WI38 (cell line): ENCODE results near the gene CNN1.

ENCODE experiments used
- H3K4me3 ChIP-seq: 2 replicates; pipeline ENCODE4 v1.5.1; 2011; ENCODE audit warnings: low read depth, mild to moderate bottlenecking, control low read depth, low read length
- TF ChIP-seq, protein P1 (sequence below): IDR thresholded peaks from 2 replicates; pipeline ENCODE4 v1.5.1; 2012; ENCODE audit warnings: low read depth, mild to moderate bottlenecking, control low read depth, low read length

CNN1 gene

DNA sequence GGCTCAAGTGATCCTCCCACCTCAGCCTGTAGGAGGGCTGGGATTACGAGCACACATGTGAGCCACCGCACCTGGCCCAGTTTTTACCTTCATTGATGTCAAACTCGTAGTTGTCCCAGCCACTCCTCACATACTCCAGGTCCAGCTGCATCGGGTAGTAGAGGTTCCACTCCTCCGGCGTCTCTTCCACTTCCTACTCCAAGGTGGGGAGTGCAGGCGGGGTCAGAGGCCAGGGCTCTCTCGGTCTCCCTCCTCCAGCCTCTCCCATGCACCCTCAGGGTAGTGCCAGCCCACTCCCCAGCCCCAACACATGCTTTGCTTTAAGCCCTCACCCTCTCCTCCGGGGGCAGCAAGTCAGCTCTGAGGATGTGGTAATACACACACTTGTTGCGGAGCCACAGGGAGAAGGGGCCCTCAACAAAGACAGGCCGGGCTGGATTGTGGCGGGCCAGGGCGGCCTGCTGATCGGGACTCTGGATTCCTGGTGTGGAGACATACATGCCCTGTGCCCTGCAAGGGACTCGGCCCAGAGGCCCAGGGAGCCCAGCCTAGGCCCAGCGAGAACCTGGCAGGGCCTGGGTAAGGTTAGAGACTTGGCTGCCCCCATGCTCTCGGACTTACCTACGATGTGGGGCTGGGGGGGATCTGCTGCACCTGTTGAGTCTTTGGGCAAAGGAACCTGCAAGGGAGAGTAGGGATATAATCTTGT, 31.1 kb upstream of the CNN1 start:
- H3K4me3 ChIP-seq, result no peak overlapping the region
- TF ChIP-seq, protein P1, sequence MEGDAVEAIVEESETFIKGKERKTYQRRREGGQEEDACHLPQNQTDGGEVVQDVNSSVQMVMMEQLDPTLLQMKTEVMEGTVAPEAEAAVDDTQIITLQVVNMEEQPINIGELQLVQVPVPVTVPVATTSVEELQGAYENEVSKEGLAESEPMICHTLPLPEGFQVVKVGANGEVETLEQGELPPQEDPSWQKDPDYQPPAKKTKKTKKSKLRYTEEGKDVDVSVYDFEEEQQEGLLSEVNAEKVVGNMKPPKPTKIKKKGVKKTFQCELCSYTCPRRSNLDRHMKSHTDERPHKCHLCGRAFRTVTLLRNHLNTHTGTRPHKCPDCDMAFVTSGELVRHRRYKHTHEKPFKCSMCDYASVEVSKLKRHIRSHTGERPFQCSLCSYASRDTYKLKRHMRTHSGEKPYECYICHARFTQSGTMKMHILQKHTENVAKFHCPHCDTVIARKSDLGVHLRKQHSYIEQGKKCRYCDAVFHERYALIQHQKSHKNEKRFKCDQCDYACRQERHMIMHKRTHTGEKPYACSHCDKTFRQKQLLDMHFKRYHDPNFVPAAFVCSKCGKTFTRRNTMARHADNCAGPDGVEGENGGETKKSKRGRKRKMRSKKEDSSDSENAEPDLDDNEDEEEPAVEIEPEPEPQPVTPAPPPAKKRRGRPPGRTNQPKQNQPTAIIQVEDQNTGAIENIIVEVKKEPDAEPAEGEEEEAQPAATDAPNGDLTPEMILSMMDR, result no peak

DNA sequence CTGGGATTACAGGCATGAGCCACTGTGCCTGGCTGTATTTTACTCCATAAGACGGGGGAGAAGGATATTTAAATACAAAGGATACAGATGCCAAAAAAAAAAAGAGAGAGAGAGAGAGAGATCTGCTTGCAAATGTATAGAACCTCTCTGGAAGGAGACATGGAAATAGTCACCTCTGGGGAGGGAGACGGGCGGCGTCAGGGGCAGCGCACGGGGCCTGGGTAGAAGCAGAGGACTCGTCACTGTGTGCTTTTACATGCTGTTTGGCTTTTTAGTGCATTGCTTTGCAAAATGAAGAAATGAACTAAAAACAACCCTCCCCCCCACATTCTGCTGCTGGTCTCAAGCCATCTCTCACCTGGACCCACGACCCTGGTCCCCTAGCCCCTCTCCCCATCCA, 28.2 kb upstream of the CNN1 start:
- H3K4me3 ChIP-seq, result no peak overlapping the region
- TF ChIP-seq, protein P1, result no peak

DNA sequence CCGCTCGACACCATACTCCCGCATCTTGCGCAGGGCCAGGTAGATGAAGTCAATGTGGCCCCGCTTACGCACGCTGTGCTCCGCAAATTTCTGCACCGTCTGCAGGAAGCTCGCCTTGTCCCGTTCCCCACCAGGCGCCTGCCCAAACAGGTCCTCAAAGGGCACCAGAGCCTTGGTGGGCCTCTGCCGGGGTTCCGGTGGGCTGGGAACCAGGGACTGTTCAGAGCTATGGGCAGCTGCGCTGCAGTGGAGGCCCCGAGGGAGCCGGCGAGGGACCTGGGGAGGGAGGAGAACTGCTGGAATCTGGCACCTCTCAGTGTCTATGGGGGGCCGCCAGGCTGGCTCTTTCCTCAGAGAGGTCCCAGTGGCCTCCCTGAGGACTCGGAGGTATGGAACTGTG, 24.7 kb upstream of the CNN1 start:
- TF ChIP-seq, protein P1, result no peak

DNA sequence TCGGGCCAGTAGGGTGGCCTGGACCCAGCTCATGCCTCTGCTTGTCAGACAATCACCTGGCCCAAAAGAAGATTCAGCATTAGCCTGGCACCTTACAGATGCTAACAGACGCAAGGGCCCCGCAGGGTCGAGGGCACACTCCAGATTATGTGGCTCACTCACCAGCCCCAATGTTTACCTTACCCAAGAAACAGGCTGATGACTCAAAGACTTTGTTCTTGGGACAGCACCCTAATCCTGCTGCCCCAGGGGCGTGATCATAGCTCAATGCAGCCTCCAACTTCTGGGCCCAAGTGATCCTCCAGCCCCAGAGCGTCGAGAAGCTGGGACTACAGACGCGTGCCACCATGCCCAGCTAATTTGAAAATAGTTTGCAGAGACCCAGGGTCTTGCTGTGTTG, 19.5 kb upstream of the CNN1 start:
- no peak overlapping the region for H3K4me3 ChIP-seq
- TF ChIP-seq, protein P1, result no peak

More for the DNA sequence above, 24.7 kb upstream of the CNN1 start:
- H3K4me3 ChIP-seq, result no peak overlapping the region

DNA sequence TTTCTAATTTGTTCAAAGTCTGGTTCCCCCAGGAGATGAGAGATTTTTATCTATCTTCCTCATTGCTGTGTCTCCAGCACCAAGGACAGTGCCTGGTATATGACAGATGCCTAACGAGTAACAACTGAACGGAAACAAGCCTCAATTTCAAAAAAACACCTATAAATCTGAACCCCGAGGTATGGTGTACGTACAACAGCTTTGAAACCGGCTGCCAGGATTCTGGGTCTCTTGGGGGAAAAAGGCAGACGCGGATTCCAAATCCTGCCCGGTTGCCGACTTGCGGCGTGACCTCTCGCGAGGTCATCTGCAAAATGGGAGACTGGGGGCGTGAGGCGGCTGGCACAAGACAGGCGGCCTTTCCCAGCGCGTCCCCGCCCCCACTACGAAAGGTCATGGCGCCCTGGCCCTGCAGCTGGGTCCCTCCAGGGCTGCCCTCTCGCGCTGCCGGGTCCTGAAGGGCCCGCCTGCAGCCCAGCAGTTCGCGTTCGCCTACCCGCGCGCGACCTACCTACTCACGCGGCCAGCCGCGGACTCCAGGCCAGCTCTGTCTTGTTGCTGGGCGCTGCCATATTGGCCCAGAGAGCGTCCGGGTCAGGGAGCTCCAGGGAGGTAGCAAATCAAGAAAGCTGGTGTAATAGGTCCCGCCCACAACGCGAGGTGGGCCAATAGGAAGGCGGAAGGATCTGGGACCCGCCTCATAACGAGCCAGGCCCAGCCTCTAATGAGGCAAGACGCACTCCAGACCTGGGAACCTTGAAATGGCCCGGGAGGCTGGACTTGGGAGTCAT, 9.9 kb upstream of the CNN1 start, which contains the start of gene ECSIT:
ECSIT (minus strand) TSS at position 584 of the 791 bp plus-strand sequence. CDS start 9,964 bp downstream, outside the sequence.
- H3K4me3 ChIP-seq, result peak within 1 kb of the TSS; percentile 67

DNA sequence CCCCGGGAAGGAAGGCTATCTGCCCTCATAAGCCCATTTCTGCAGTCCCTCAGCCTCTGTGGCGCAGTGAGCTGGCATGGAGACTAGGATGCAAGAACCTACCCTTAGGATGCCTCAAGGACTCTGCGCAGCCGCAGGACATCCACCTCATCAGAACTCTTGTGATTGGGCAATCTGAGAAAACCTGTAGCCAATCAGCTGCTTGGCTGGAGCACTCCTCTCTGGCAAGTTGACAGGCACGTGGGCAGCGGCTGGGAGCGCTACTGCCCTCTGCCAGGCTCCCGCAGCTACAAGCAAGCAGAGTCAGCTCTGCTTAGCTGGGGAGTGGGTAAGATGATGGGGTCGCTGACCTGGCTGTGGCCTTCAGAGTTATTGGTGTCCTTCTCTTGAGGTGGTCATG, 8.2 kb upstream of the CNN1 start:
- no peak overlapping the region for H3K4me3 ChIP-seq
- TF ChIP-seq, protein P1, result no peak

More for the DNA sequence above, 9.9 kb upstream of the CNN1 start, which contains the start of gene ECSIT:
- TF ChIP-seq, protein P1, result no peak

DNA sequence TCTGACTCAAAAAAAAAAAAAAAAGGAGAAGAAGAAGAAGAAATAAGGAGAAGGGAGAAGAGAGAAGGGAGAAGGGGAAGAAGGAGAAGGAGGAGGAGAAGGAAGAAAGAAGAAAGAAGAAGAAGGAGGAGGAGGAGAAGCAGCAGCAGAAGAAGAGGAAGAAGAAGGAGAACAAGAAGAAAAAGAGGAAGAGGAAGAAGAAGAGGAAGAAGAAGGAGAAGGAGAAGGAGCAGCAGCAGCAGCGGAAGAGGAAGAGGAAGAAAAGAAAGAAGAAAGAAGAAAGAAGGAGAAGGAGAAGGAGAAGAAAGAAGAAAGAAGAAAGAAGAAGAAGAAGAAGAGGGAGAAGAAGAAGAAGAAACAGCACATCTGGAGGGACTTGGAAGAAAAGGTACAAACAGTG, 4.1 kb upstream of the CNN1 start:
- TF ChIP-seq, protein P1, result no peak
- no peak overlapping the region for H3K4me3 ChIP-seq
